ENCODE data around the gene PAH. TPM values are rescaled to one million over a fixed set of nuclear protein-coding genes. Genes with fewer than 3 reads are reported as not detected.
A peak's percentile ranks its signal among the peaks of the same experiment; 100 is the strongest.

Gene PAH
- total and polyA plus RNA-seq, 2 of the 13 experiments (the other 11 are each of a cell fraction or from before 2014, with no cell fraction given): 192 to 451 TPM

- TF ChIP-seq, protein P1, sequence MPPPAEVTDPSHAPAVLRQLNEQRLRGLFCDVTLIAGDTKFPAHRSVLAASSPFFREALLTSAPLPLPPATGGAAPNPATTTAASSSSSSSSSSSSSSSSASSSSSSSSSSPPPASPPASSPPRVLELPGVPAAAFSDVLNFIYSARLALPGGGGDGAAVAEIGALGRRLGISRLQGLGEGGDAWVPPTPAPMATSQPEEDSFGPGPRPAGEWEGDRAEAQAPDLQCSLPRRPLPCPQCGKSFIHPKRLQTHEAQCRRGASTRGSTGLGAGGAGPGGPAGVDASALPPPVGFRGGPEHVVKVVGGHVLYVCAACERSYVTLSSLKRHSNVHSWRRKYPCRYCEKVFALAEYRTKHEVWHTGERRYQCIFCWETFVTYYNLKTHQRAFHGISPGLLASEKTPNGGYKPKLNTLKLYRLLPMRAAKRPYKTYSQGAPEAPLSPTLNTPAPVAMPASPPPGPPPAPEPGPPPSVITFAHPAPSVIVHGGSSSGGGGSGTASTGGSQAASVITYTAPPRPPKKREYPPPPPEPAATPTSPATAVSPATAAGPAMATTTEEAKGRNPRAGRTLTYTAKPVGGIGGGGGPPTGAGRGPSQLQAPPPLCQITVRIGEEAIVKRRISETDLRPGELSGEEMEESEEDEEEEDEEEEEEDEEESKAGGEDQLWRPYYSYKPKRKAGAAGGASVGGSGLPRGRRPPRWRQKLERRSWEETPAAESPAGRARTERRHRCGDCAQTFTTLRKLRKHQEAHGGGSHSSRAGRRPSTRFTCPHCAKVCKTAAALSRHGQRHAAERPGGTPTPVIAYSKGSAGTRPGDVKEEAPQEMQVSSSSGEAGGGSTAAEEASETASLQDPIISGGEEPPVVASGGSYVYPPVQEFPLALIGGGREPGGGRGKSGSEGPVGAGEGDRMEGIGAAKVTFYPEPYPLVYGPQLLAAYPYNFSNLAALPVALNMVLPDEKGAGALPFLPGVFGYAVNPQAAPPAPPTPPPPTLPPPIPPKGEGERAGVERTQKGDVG (CRISPR knock-in tag; IDR thresholded peaks at IDR 0.05; ENCODE audit: borderline replicate concordance): 0 out of 2 replicates have a peak, but pooled peaks have one; percentile 61
- peak; percentile 85; the same call in 1 of the 2 replicates for TF ChIP-seq IRF9 (CRISPR knock-in tag; IDR thresholded peaks at IDR 0.05; ENCODE audit: borderline replicate concordance)
- no peak for TF ChIP-seq TRIM22 (IDR thresholded peaks at IDR 0.05)
- no peak for TF ChIP-seq GATA4 (IDR thresholded peaks at IDR 0.05; ENCODE audit: borderline replicate concordance, low read depth)
- no peak for TF ChIP-seq ZNF367 (CRISPR knock-in tag; IDR thresholded peaks at IDR 0.05; ENCODE audit: borderline replicate concordance)
- TF ChIP-seq ZNF318 (CRISPR knock-in tag; IDR thresholded peaks at IDR 0.05): no peak
- no peak for TF ChIP-seq SETDB1 (CRISPR knock-in tag; IDR thresholded peaks at IDR 0.05; ENCODE audit: borderline replicate concordance)
- TF ChIP-seq HBP1 (CRISPR knock-in tag; IDR thresholded peaks at IDR 0.05; ENCODE audit: low read depth): no peak
- TF ChIP-seq KAT7 (CRISPR knock-in tag; IDR thresholded peaks at IDR 0.05; ENCODE audit: borderline replicate concordance): no peak
- TF ChIP-seq CHCHD3 (CRISPR knock-in tag; IDR thresholded peaks at IDR 0.05): no peak
- TF ChIP-seq HOXA9 (CRISPR knock-in tag; IDR thresholded peaks at IDR 0.05; ENCODE audit: borderline replicate concordance): peak; percentile 56; the same call in 1 of the 2 replicates
- TF ChIP-seq ZNF12 (CRISPR knock-in tag; IDR thresholded peaks at IDR 0.05): no peak
Observed at GRCh38 chr12:102950107-102950949, 33.3 kb upstream of the PAH start (continued).

All from HepG2 (cell line).